Activated T-cell treated with anti-CD3 and anti-CD28 coated beads, Interleukin-2, amount 50 U/mL, for 4 hours (primary cell): ENCODE data around the gene SYT5. TPM values are rescaled to one million over a fixed set of nuclear protein-coding genes. Genes with fewer than 3 reads are reported as not detected.
"Not testable (repeated sequence)": the region's sequence is repeated elsewhere in the genome, so short reads cannot be mapped to it uniquely, and the experiment has no call there.

Source experiments
- ATAC-seq, 2 donors: fragments of 200-7000 bp; cut with Tn5 transposase; one replicate each; pipeline ENCODE4 v1.10.0; 2021
- DNase-seq: peaks from one replicate; pipeline ENCODE4 v3.0.0-alpha.2; 2020
- H3K27me3 Mint-ChIP-seq: one replicate; pipeline ENCODE4 v1.8.0; 2021; ENCODE audit warnings: low read depth, mixed read lengths
- H3K36me3 Mint-ChIP-seq: one replicate; pipeline ENCODE4 v1.8.0; 2022; ENCODE audit warnings: mixed read lengths; ENCODE audit not compliant: insufficient read depth
- H3K4me1 Mint-ChIP-seq: one replicate; pipeline ENCODE4 v1.8.0; 2021; ENCODE audit warnings: low read depth, mixed read lengths
- H3K4me3 Mint-ChIP-seq: one replicate; pipeline ENCODE4 v1.8.0; 2021; ENCODE audit warnings: mild to moderate bottlenecking, moderate library complexity, mixed read lengths
- H3K9me3 Mint-ChIP-seq: one replicate; pipeline ENCODE4 v1.8.0; 2021; ENCODE audit warnings: mixed read lengths
- total RNA-seq, 3 donors: library from RNA; stranded (reverse); gene quantifications; one replicate each; pipeline ENCODE4 v1.2.1, GENCODE V29; 2021

Gene SYT5
- total RNA-seq, 3 donors from 2014 or later = not detected

GRCh38 chr19:55220525-55220924, 40.4 kb upstream of the SYT5 start:
- H3K4me3 Mint-ChIP-seq = no peak overlapping the region
- H3K4me1 Mint-ChIP-seq = peaks cover 12% of the 10 kb centered on the region
- H3K36me3 Mint-ChIP-seq = peaks cover 10% of the 10 kb centered on the region
- no peak for DNase-seq
- ATAC-seq = no peak
- peaks cover 16% of the 10 kb centered on the region for H3K9me3 Mint-ChIP-seq
- peaks cover 3% of the 10 kb centered on the region for H3K27me3 Mint-ChIP-seq

- H3K4me3 Mint-ChIP-seq = peak overlapping the region; percentile 36
- peak; percentile 86 to 89 for ATAC-seq
- peaks cover 19% of the 10 kb centered on the region for H3K27me3 Mint-ChIP-seq
- DNase-seq = peak; percentile 35
- H3K9me3 Mint-ChIP-seq = peaks cover 22% of the 10 kb centered on the region
- H3K36me3 Mint-ChIP-seq = peaks cover 8% of the 10 kb centered on the region
- H3K4me1 Mint-ChIP-seq = peaks cover 11% of the 10 kb centered on the region
Observed at GRCh38 chr19:55216461-55217198, 36.5 kb upstream of the SYT5 start.

GRCh38 chr19:55213547-55213946, 33.5 kb upstream of the SYT5 start:
- no peak for DNase-seq
- Mint-ChIP-seq H3K27me3 (peaks cover 34% of the 10 kb centered on the region), H3K4me1 (peaks cover 11% of the 10 kb centered on the region), H3K4me3 (no peak overlapping the region), H3K36me3 (no peaks in the 10 kb centered on the region), H3K9me3 (peaks cover 10% of the 10 kb centered on the region)
- ATAC-seq = no peak

GRCh38 chr19:55212447-55212846, 32.4 kb upstream of the SYT5 start:
- peaks cover 11% of the 10 kb centered on the region for H3K4me1 Mint-ChIP-seq
- no peak overlapping the region for H3K4me3 Mint-ChIP-seq
- no peak for DNase-seq
- peaks cover 10% of the 10 kb centered on the region for H3K9me3 Mint-ChIP-seq
- ATAC-seq = peak in 1 of 2 donors; percentile 24
- no peaks in the 10 kb centered on the region for H3K36me3 Mint-ChIP-seq
- H3K27me3 Mint-ChIP-seq = peaks cover 34% of the 10 kb centered on the region

- ATAC-seq (no peak), DNase-seq (no peak)
- Mint-ChIP-seq H3K27me3 (peaks cover 45% of the 10 kb centered on the region), H3K4me3 (no peak overlapping the region), H3K9me3 (peaks cover 5% of the 10 kb centered on the region), H3K4me1 (peaks cover 2% of the 10 kb centered on the region), H3K36me3 (no peaks in the 10 kb centered on the region)
Observed at GRCh38 chr19:55209693-55210472, 29.8 kb upstream of the SYT5 start.

- H3K4me3 Mint-ChIP-seq = no peak within 1 kb of the TSS
- H3K4me1 Mint-ChIP-seq = peaks cover 2% of the 10 kb centered on the region
- DNase-seq (no peak), ATAC-seq (no peak)
- peaks cover 50% of the 10 kb centered on the region for H3K27me3 Mint-ChIP-seq
- H3K9me3 Mint-ChIP-seq = peaks cover 5% of the 10 kb centered on the region
- H3K36me3 Mint-ChIP-seq = no peaks in the 10 kb centered on the region
Observed at GRCh38 chr19:55208880-55209692, 29.0 kb upstream of the SYT5 start, which contains the start of gene PTPRH. PTPRH (minus strand) TSS chr19:55209501; CDS start chr19:55209433, 68 bp downstream.

GRCh38 chr19:55206664-55207500, 26.8 kb upstream of the SYT5 start:
- Mint-ChIP-seq H3K36me3 (no peaks in the 10 kb centered on the region), H3K4me3 (no peak overlapping the region), H3K27me3 (peaks cover 48% of the 10 kb centered on the region), H3K9me3 (no peaks in the 10 kb centered on the region), H3K4me1 (peaks cover 2% of the 10 kb centered on the region)
- DNase-seq = peak; percentile 20
- peak; percentile 80 to 94 for ATAC-seq

- not testable (repeated sequence) for H3K4me1 Mint-ChIP-seq, H3K9me3 Mint-ChIP-seq, DNase-seq, H3K4me3 Mint-ChIP-seq, ATAC-seq, H3K36me3 Mint-ChIP-seq
- H3K27me3 Mint-ChIP-seq = peaks cover 47% of the 10 kb centered on the region
Observed at GRCh38 chr19:55202199-55202598, 22.1 kb upstream of the SYT5 start.

- Mint-ChIP-seq H3K27me3 (peaks cover 29% of the 10 kb centered on the region), H3K36me3 (no peaks in the 10 kb centered on the region), H3K4me1 (no peaks in the 10 kb centered on the region), H3K4me3 (no peak overlapping the region), H3K9me3 (no peaks in the 10 kb centered on the region)
- DNase-seq (no peak), ATAC-seq (no peak)
Observed at GRCh38 chr19:55199620-55200204, 19.6 kb upstream of the SYT5 start.

- ATAC-seq (no peak), DNase-seq (no peak)
- Mint-ChIP-seq H3K36me3 (no peaks in the 10 kb centered on the region), H3K4me3 (no peak overlapping the region), H3K9me3 (no peaks in the 10 kb centered on the region), H3K4me1 (no peaks in the 10 kb centered on the region), H3K27me3 (peaks cover 24% of the 10 kb centered on the region)
Observed at GRCh38 chr19:55198651-55199050, 18.6 kb upstream of the SYT5 start.

- Mint-ChIP-seq H3K9me3 (no peaks in the 10 kb centered on the region), H3K4me1 (no peaks in the 10 kb centered on the region), H3K36me3 (no peaks in the 10 kb centered on the region), H3K4me3 (no peak overlapping the region), H3K27me3 (peaks cover 21% of the 10 kb centered on the region)
- DNase-seq (no peak), ATAC-seq (no peak)
Observed at GRCh38 chr19:55197528-55197927, 17.4 kb upstream of the SYT5 start.

- Mint-ChIP-seq H3K4me1 (no peaks in the 10 kb centered on the region), H3K9me3 (no peaks in the 10 kb centered on the region), H3K4me3 (no peak overlapping the region), H3K27me3 (peaks cover 21% of the 10 kb centered on the region), H3K36me3 (no peaks in the 10 kb centered on the region)
- no peak for ATAC-seq
- DNase-seq = no peak
Observed at GRCh38 chr19:55196803-55197202, 16.7 kb upstream of the SYT5 start.

GRCh38 chr19:55193481-55193880, 13.4 kb upstream of the SYT5 start:
- ATAC-seq (no peak), DNase-seq (no peak)
- H3K4me1 Mint-ChIP-seq = peaks cover 3% of the 10 kb centered on the region
- H3K9me3 Mint-ChIP-seq = no peaks in the 10 kb centered on the region
- H3K27me3 Mint-ChIP-seq = peaks cover 16% of the 10 kb centered on the region
- no peak overlapping the region for H3K4me3 Mint-ChIP-seq
- no peaks in the 10 kb centered on the region for H3K36me3 Mint-ChIP-seq
